Suppressor macrophage treated with lipopolysaccharide for 1 hour (primary cell): ENCODE measurements around the gene ZBTB7B.

Experiments used
- DNase-seq, 3 donors: peaks; one replicate each; pipeline ENCODE4 v3.0.0-alpha.2; 2020 to 2022

The ZBTB7B gene

DNA sequence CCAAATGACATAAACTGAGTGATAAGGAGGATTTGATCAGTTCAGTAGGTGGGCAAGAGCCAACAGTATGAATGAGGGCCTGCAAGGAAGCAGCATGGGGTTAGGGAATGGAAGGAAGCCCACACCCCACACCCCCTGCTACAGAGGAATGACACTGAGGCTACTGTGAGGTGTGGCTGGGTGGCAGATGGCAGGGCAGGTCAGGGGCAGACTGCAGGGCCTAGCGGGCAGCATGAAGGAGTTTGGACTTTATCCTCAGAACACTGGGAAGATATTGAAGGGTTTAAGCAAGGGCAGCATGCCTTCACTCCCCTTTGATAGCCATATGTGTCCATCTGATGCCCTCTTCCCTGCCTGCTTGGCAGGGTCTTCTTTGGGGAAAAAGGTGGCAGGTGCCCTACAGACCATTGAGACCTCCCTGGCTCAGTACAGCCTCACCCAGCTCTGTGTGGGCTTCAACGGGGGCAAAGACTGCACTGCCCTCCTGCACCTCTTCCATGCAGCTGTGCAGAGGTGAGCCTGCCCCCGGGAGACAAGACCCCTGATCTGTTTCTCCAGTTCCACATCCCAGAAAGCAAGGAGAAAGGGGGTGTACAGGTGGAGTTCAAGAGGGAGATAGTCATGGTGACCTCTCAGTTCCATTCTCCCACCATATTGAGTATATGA, 13.3 kb upstream of the ZBTB7B start:
- DNase-seq, result no peak

- no peak for DNase-seq
Measured at GRCh38 chr1:154990276-154990675, 12.3 kb upstream of the ZBTB7B start.

GRCh38 chr1:154992721-154993571, 9.7 kb upstream of the ZBTB7B start:
- no peak for DNase-seq

GRCh38 chr1:154993572-154994268, 8.9 kb upstream of the ZBTB7B start, which contains the start of gene LENEP:
Gene LENEP, plus strand, starts transcription at chr1:154993586. Its CDS starts 22 bp downstream, at chr1:154993608.
- no peak for DNase-seq

DNA sequence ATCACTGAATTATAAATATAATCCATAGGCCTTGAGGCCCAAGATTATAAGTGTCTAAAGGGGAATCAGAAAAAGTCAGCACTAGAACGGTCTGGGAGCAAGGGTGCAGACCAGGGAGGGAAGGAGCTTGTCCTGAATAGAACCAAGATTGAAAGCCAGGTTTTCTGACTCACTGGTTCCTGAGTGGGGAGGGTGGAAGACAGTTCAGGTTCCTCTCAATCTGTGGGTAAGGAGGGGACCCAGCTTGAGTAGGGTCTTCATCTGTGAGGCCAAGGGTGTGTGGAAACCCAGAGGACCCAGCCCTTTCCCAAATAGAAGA, 8.4 kb upstream of the ZBTB7B start:
- no peak for DNase-seq

DNA sequence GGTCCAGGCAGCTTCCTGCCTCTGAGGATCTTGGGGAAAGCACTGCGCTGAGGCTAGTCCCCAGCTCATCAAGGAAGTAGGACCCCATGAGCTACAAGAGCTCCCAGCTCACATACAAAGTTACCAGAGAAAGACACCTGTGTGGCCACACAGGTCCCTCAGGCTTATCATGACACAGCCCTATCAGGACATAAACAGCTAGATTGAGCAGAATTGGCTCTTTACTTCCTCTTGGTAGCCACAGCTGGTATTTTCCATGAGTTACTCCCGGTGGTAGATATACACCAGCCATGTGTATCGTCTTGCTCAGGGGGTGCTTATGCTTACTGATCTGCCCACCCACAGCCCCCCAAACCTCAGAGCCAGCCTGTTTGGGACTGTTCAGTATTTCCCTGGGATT, 8.0 kb upstream of the ZBTB7B start:
- DNase-seq, result no peak

GRCh38 chr1:154995301-154995983, 7.2 kb upstream of the ZBTB7B start:
- DNase-seq, result peak; percentile 74 to 80 (median 75)

DNA sequence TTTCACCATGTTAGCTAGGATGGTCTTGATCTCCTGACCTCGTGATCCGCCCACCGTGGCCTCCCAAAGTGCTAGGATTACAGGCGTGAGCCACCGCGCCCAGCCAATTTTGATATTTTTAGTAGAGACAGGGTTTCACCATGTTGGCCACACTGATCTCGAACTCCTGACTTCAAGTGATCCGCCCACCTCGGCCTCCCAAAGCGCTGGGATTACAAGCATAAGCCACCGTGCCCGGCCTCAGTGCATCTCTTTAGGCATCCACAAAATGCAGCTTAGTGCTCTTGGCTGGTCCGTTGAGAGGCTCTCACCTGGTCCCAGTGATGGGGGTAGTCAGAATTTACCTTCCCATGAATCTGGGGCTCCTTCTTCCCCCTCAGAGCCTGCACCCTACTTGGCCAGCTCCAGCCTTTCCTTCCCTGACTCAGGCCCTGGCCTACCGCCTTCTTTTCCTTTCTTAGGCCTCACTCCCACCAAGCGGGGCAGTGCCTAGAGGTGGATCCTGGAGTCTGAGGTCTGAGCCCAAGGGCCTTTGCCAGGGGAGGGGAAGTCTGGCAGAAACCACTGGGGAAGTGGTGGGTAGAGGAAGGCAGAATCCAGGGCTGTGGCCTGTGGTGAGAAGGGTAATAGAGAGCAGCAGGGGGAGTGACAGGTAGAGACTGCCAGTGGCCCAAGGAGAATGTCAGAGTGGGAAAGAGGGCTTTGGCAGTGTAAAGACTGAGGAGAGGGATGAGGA, 5.5 kb upstream of the ZBTB7B start:
- peak; percentile 68 to 74 (median 74) for DNase-seq

GRCh38 chr1:154998201-154998780, 4.3 kb upstream of the ZBTB7B start:
- DNase-seq, result no peak

GRCh38 chr1:154998818-154999570, 3.6 kb upstream of the ZBTB7B start:
- peak; percentile 64 to 79 (median 68) for DNase-seq

DNA sequence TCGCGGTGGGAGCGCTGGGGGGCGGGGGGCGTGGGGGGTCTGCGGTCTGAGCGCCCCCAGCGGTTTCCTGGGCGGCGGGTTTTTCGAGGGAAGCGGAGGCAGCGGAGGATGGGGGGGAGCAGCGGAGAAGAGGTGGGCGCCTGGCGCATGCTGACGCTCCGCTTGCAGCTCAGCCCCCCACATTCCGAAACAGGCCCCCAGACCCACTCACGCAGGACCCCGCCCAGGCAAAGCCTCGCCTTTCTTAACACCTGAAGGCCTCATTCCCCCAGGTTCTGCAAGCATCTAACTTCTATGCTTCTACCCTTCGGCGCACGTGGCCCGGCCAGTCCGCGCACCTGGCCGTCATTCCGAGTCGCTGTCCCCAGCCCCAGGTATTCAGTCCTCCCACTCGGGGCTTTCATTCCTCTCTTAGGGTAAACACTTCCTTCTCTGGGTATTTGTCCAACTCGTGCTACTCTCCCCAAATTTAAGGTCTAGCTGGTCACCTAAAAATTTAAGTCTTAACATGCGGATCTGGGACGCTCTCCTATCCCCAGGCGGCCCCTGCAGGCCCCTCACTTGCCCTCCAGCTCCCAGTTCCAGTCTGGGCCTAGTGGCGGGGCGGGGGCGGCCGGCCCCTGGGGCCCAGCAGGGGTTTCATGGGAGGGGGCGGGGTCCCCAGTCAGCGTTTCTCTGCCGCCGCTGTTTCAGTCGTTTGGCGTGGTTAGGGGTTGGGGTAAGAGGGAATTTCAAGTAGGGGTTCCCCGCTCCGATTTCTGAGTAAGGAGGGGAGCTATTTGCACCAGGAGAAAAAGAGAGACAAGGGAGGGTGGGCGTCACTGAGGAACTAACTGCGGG, 2.8 kb upstream of the ZBTB7B start:
- DNase-seq, result no peak

DNA sequence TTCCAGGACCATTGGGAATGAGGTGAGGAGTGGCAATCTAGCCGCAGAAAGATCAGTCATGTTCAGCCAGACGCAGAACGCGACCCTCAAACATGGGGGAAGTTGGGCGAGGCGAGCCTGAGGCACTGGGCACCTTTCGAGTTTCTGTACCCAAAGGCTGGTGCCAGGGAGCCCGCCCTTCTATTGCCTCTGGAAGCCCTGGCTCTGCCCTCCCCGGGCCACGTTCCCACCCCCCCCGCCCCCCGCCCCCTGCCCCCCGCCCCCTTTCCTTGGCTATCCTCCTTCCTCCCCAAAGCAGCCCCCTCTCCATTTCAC, 2.2 kb upstream of the ZBTB7B start:
- DNase-seq, result no peak

DNA sequence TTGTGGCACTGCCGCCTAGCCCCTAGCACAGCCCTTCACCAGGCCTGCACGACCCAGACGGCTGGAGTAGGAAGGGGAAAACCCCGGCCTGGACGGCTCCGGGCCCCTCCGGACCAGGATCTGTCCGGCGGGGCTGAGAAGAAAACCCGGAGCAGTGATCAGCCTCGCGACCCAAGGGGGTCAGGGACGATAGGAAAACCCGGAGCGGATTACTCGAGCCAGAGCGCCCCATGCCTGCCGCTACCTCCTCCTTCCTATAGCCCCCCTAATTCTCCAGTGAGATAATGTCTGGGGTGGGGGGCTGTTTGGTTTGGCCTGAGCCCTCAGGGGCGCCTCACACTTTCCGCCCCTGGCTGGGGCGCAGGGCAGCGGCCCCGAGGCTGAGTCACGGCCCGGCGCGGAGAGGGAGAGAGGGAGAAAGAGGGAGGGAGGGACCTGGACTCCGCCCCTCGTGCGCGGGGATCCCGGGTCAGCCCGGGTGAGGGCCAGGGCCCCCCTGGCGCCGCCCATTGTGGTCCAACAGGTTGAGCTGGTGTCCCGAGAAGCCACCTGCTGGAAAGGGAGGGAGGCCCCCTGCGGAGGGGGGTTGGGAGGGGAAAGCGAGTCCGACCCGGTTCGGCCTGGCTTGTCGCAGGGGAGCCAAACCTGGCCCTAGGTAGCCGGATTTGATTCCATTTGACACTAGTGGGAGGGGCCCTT, 1.7 kb upstream of the ZBTB7B start:
- DNase-seq, result peak; percentile 81 to 92 (median 81)

GRCh38 chr1:155001425-155001674, 1.3 kb upstream of the ZBTB7B start:
- no peak for DNase-seq

DNA sequence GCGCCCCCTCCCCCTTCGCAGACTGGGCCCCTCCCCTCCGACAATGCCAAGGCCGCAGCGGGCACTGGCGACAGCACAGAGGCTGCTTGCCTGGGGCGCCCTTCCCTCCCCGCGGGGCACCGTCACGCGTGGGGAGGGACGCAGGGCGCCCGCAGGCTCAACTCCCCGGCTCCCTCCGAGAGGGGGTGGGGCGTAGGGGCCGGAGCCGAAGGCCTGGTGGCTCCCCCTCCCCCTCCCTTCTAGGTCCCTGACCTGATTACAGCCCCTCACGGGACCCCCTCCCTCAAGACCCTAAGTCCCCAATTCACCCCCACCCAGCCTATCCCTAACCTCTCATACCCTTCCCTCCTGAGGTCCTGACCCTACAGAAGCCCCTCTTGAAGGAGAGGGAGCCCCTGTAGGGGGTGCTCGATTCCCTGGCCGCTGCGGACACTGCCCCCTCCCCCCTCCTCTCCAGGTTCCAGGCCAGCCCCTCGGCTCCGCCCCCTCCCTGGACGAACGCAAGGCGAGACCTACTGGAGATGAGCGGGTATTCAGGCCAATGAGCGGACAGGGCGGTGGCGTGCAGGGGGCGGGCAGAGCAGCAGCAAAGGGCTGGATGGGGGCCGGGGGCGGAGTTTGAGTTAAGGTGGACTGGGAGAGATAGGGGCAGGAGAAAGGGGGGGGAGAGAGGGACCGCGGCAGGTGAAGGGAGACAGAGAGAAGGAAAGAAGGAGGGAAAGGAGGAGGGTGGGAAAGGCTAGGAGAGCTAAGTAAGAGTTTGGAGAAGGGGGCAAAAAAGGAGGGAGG, 733 bp upstream of the ZBTB7B start:
- DNase-seq, result peak; percentile 99 to 100 (median 99)

DNA sequence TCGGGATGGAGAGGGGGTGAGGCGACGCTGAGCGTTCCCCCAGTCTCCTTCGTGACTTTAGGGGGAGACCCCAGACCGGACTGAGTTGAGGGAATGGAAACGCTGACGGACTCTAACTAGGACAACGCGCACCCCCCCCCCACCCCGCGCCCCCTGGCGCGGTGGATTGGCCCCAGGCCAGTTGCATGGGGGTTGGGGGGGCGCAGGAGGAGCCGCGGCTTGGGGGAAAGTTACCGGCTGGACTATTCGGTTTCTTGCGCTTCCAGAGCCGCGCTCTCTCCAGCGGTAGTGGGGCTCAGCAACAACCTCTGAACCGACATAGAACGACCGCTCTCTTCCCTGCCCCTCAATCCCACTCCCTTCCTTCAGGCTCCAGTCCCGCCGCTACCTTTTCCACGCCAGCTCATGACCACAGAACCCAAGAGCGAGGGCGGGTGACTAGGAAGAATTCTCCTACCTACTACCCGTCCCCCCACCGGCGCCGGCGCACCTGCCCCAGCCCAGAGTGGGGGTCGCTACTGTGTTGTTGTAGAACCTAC, 694 bp downstream of the ZBTB7B start:
- DNase-seq, result peak in 1 of 3 donors; percentile 18

- peak in 1 of 3 donors; percentile 21 for DNase-seq
Measured at GRCh38 chr1:155003766-155004351, 1.3 kb downstream of the ZBTB7B start.

DNA sequence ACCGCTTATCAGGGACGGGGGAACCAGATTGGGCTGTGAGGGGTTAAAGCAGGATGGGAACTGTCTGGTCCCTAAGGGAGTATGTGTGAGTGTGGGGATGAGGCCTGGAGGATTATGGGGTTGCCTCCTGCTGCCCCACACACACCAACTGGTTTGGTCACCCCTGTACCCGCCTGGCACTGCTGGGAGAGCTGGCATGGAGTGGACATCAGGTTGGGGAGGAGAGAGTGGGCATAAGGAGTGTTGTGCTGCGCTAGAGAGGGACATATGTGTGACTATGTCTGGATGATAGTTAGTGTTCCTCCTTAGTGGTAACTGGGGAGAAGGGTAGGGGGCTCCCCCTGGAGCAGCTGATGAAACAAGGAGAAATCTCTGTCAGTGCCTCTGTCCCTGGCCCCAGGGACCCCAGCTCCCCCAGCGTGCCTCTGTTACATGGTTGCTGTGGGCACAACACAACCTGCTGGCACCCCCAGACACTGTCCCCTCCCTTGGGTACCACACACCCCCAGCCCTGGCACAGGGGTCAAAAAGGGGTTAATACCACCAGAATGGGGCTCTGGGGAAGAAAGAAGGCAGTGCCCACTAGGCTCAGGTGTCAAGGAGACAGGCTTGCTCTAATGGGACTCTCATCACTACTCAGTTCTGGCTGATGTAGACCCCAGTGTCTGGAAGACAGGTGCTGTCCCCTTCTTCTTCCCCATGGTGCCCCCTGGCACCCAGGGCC, 1.9 kb downstream of the ZBTB7B start:
- peak in 1 of 3 donors; percentile 20 for DNase-seq
